K562 (cell line): ENCODE data around the gene KLHL22. TPM values are rescaled to one million over a fixed set of nuclear protein-coding genes. Genes with fewer than 3 reads are reported as not detected.
A peak's percentile ranks its signal among the peaks of the same experiment; 100 is the strongest.

Source experiments
- CREM ChIP-seq: IDR thresholded peaks from 2 replicates; pipeline ENCODE4 v1.6.1; 2014; ENCODE audit warnings: antibody characterized with exemption, low read depth
- FOXK2 ChIP-seq, 2 experiments: fragments of 450-650 bp; IDR thresholded peaks in 1 of 2; conservative IDR thresholded peaks in 1 of 2; 2 replicates each; pipeline ENCODE4 v1.6.1; 2016; ENCODE audit warnings: low read depth in 2 of 2, mild to moderate bottlenecking in 1 of 2
- HNRNPK ChIP-seq: fragments of 200-400 bp; formaldehyde crosslinking; IDR thresholded peaks from one replicate; pipeline ENCODE4 v1.6.1; 2018; ENCODE audit warnings: mild to moderate bottlenecking, low read depth, low read length; ENCODE audit not compliant: poor library complexity, severe bottlenecking
- ILF3 ChIP-seq: fragments of 450-650 bp; IDR thresholded peaks from 2 replicates; pipeline ENCODE4 v1.6.1; 2018; ENCODE audit warnings: antibody characterized with exemption, mild to moderate bottlenecking, moderate library complexity, borderline replicate concordance
- KAT2B ChIP-seq: IDR thresholded peaks from one replicate; pipeline ENCODE4 v1.6.1; 2012; ENCODE audit warnings: low read depth, mild to moderate bottlenecking, control low read depth, inconsistent platforms, low read length, moderate library complexity
- KDM2B ChIP-seq: fragments of 250-450 bp; sonication (Bioruptor Pico); IDR thresholded peaks from 2 replicates; pipeline ENCODE4 v1.8.0; 2021; ENCODE audit warnings: mild to moderate bottlenecking, moderate library complexity
- PHF8 ChIP-seq: fragments of 200-600 bp; sonication (generic); IDR thresholded peaks from 2 replicates; pipeline ENCODE4 v1.6.1; 2012; ENCODE audit warnings: mixed run types, mild to moderate bottlenecking, inconsistent platforms, low read length, moderate library complexity, borderline replicate concordance
- PURB ChIP-seq: sonication (generic); formaldehyde crosslinking; IDR thresholded peaks from 2 replicates; pipeline ENCODE4 v1.9.0; 2021; ENCODE audit warnings: low read depth, mild to moderate bottlenecking, missing genetic modification reagents
- SAFB2 ChIP-seq: fragments of 200-400 bp; formaldehyde crosslinking; IDR thresholded peaks from 2 replicates; pipeline ENCODE4 v1.6.1; 2018; ENCODE audit warnings: borderline replicate concordance, low read length, low read depth, moderate library complexity; ENCODE audit not compliant: severe bottlenecking
- TGIF2 ChIP-seq: sonication (generic); formaldehyde crosslinking; IDR thresholded peaks from 2 replicates; pipeline ENCODE4 v1.8.1; 2022; ENCODE audit warnings: mild to moderate bottlenecking, missing genetic modification reagents, moderate library complexity
- ZNF57 ChIP-seq: fragments of 450-650 bp; formaldehyde crosslinking; IDR thresholded peaks from 2 replicates; pipeline ENCODE4 v1.4.0; 2020; ENCODE audit warnings: mild to moderate bottlenecking, moderate library complexity
- ZNF589 ChIP-seq: fragments of 200-800 bp; sonication (Bioruptor generic); IDR thresholded peaks from 2 replicates; pipeline ENCODE4 v1.6.1; 2016; ENCODE audit warnings: low read depth, missing genetic modification characterization, missing compliant biosample characterization
- polyA plus RNA-seq, 8 experiments: library from polyadenylated mRNA; depleted of rRNA in 4 of 8; stranded (reverse) in 5 of 8; unstranded in 3 of 8; fragments of >200 nt; fragmentation: Nextera tagmentation in 2 of 8; fragmentation: Illumina TruSeq in 1 of 8; extraction: Ambion mirVana in 2 of 8; extraction: Trizol in 1 of 8; gene quantifications; 2 replicates each; pipeline versions ENCODE4 v1.2.1 to v1.2.3, GENCODE V29; 2011 to 2014; ENCODE audit warnings: inconsistent platforms in 1 of 8, missing spikeins in 1 of 8
- total RNA-seq, 7 experiments: library from RNA; depleted of rRNA in 6 of 7; stranded (reverse); fragments of >200 nt in 6 of 7; fragmentation: Illumina TruSeq in 2 of 7; extraction: Trizol in 2 of 7; gene quantifications; 2 replicates each; pipeline versions ENCODE4 v1.2.1 to v1.2.3, GENCODE V29; 2011 to 2021; ENCODE audit warnings: low replicate concordance in 1 of 7
- TF ChIP-seq, protein P1 (sequence below): sonication (generic); formaldehyde crosslinking; IDR thresholded peaks from 2 replicates; pipeline ENCODE4 v1.8.1; 2023; ENCODE audit warnings: mild to moderate bottlenecking, missing genetic modification reagents
- TF ChIP-seq, protein P2 (sequence below): fragments of 200-600 bp; sonication (generic); IDR thresholded peaks from one replicate; pipeline ENCODE4 v1.6.1; 2012; ENCODE audit warnings: mild to moderate bottlenecking, low read depth, low read length, inconsistent platforms

KLHL22 gene
- total and polyA plus RNA-seq, 9 of the 15 experiments (the other 6 are each of a cell fraction or from before 2014, with no cell fraction given) = 1.3 to 25.6 (median 15.2) TPM

DNA sequence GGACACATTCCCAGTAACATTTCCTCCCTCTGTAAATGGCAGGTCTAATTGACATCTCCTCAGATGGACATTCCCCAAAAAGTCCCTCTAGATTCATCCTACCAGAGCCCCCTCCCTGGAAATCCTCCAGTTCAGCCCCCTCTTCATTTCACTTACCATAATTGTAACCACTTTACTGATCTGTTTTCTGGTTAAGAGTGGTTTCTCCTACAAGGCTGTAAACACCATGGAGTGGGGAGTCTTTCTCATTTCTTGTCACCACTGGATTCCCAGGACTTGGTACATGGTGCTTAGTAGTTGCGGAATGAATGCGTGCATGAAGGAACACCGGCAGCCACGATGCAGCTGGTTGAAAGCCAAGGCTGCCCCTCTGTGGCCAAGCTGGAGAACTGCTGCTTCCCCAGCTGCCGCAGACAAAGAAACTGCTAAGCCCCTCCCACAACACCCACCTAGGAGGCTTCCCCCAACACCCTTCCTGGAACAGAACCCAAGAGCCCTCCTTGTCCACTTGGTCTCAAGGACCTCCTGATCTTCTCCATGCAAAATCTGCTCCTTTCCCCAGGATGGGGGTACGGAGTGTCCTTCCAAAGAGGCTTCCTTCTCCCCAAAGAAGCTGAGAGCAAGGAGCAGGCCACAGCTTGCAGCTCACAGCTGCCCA lies 39.4 kb downstream of the KLHL22 start (continued):
- TF ChIP-seq KAT2B (no peak), PHF8 (no peak; the same call in 1 of the 2 replicates), PURB (no peak), KDM2B (CRISPR knock-in tag) (peak; percentile 96), SAFB2 (no peak), HNRNPK (no peak), ZNF589 (CRISPR knock-in tag) (no peak), ZNF57 (CRISPR knock-in tag) (0 out of 2 replicates have a peak, but pooled peaks have one; percentile 21), ILF3 (no peak), TGIF2 (CRISPR knock-in tag) (no peak), FOXK2 (conservative IDR thresholded peaks at IDR 0.05 in 1 of 2, IDR thresholded peaks at IDR 0.05 in 1 of 2; ENCODE audit: low read depth in 2 of 2) (peak; percentile 64 to 66; a peak in 2 of 4 replicates), CREM (peak; percentile 61; the same call in 1 of the 2 replicates)
- TF ChIP-seq, protein P1, sequence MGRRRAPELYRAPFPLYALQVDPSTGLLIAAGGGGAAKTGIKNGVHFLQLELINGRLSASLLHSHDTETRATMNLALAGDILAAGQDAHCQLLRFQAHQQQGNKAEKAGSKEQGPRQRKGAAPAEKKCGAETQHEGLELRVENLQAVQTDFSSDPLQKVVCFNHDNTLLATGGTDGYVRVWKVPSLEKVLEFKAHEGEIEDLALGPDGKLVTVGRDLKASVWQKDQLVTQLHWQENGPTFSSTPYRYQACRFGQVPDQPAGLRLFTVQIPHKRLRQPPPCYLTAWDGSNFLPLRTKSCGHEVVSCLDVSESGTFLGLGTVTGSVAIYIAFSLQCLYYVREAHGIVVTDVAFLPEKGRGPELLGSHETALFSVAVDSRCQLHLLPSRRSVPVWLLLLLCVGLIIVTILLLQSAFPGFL = no peak; the same call in 1 of the 2 replicates
- TF ChIP-seq, protein P2, sequence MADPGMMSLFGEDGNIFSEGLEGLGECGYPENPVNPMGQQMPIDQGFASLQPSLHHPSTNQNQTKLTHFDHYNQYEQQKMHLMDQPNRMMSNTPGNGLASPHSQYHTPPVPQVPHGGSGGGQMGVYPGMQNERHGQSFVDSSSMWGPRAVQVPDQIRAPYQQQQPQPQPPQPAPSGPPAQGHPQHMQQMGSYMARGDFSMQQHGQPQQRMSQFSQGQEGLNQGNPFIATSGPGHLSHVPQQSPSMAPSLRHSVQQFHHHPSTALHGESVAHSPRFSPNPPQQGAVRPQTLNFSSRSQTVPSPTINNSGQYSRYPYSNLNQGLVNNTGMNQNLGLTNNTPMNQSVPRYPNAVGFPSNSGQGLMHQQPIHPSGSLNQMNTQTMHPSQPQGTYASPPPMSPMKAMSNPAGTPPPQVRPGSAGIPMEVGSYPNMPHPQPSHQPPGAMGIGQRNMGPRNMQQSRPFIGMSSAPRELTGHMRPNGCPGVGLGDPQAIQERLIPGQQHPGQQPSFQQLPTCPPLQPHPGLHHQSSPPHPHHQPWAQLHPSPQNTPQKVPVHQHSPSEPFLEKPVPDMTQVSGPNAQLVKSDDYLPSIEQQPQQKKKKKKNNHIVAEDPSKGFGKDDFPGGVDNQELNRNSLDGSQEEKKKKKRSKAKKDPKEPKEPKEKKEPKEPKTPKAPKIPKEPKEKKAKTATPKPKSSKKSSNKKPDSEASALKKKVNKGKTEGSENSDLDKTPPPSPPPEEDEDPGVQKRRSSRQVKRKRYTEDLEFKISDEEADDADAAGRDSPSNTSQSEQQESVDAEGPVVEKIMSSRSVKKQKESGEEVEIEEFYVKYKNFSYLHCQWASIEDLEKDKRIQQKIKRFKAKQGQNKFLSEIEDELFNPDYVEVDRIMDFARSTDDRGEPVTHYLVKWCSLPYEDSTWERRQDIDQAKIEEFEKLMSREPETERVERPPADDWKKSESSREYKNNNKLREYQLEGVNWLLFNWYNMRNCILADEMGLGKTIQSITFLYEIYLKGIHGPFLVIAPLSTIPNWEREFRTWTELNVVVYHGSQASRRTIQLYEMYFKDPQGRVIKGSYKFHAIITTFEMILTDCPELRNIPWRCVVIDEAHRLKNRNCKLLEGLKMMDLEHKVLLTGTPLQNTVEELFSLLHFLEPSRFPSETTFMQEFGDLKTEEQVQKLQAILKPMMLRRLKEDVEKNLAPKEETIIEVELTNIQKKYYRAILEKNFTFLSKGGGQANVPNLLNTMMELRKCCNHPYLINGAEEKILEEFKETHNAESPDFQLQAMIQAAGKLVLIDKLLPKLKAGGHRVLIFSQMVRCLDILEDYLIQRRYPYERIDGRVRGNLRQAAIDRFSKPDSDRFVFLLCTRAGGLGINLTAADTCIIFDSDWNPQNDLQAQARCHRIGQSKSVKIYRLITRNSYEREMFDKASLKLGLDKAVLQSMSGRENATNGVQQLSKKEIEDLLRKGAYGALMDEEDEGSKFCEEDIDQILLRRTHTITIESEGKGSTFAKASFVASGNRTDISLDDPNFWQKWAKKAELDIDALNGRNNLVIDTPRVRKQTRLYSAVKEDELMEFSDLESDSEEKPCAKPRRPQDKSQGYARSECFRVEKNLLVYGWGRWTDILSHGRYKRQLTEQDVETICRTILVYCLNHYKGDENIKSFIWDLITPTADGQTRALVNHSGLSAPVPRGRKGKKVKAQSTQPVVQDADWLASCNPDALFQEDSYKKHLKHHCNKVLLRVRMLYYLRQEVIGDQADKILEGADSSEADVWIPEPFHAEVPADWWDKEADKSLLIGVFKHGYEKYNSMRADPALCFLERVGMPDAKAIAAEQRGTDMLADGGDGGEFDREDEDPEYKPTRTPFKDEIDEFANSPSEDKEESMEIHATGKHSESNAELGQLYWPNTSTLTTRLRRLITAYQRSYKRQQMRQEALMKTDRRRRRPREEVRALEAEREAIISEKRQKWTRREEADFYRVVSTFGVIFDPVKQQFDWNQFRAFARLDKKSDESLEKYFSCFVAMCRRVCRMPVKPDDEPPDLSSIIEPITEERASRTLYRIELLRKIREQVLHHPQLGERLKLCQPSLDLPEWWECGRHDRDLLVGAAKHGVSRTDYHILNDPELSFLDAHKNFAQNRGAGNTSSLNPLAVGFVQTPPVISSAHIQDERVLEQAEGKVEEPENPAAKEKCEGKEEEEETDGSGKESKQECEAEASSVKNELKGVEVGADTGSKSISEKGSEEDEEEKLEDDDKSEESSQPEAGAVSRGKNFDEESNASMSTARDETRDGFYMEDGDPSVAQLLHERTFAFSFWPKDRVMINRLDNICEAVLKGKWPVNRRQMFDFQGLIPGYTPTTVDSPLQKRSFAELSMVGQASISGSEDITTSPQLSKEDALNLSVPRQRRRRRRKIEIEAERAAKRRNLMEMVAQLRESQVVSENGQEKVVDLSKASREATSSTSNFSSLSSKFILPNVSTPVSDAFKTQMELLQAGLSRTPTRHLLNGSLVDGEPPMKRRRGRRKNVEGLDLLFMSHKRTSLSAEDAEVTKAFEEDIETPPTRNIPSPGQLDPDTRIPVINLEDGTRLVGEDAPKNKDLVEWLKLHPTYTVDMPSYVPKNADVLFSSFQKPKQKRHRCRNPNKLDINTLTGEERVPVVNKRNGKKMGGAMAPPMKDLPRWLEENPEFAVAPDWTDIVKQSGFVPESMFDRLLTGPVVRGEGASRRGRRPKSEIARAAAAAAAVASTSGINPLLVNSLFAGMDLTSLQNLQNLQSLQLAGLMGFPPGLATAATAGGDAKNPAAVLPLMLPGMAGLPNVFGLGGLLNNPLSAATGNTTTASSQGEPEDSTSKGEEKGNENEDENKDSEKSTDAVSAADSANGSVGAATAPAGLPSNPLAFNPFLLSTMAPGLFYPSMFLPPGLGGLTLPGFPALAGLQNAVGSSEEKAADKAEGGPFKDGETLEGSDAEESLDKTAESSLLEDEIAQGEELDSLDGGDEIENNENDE = peak; percentile 75
